ENCODE measurements around the gene UNC45A.

UNC45A gene

GRCh38 chr15:90968434-90968833 lies 33.3 kb downstream of the UNC45A start:
- no peak for DNase-seq

GRCh38 chr15:90970274-90970673 lies 35.2 kb downstream of the UNC45A start:
- no peak for DNase-seq

GRCh38 chr15:90972133-90972532 lies 37.0 kb downstream of the UNC45A start:
- DNase-seq: no peak

GRCh38 chr15:90974216-90974615 lies 39.1 kb downstream of the UNC45A start:
- no peak for DNase-seq

GRCh38 chr15:90979582-90979981 lies 44.5 kb downstream of the UNC45A start:
- DNase-seq: no peak

- DNase-seq: no peak
These were observed 46.6 kb downstream of the UNC45A start for GRCh38 chr15:90981681-90982080.

- no peak for DNase-seq
These were observed 47.0 kb downstream of the UNC45A start for GRCh38 chr15:90982135-90982534.

GRCh38 chr15:90986790-90987507 lies 51.9 kb downstream of the UNC45A start:
- no peak for DNase-seq

- no peak for DNase-seq
These were observed 52.6 kb downstream of the UNC45A start for GRCh38 chr15:90987561-90988141.

GRCh38 chr15:90988296-90988695 lies 53.2 kb downstream of the UNC45A start:
- no peak for DNase-seq

GRCh38 chr15:90989040-90989768 lies 54.1 kb downstream of the UNC45A start:
- no peak for DNase-seq

GRCh38 chr15:90990446-90990845 lies 55.4 kb downstream of the UNC45A start:
- DNase-seq: no peak

- no peak for DNase-seq
These were observed 56.7 kb downstream of the UNC45A start for GRCh38 chr15:90991587-90992285.

GRCh38 chr15:90994059-90994416 lies 59.0 kb downstream of the UNC45A start:
- no peak for DNase-seq

GRCh38 chr15:90994417-90995311 lies 59.6 kb downstream of the UNC45A start, which contains the start of gene PRC1:
TSS of gene PRC1 (minus strand) at chr15:90994535. CDS start at chr15:90994417, 118 bp downstream.
- DNase-seq: peak; percentile 96

- no peak for DNase-seq
These were observed 63.7 kb downstream of the UNC45A start for GRCh38 chr15:90998737-90999136.

- DNase-seq: no peak
These were observed 66.1 kb downstream of the UNC45A start for GRCh38 chr15:91001209-91001608.

Measured in effector CD8-positive, alpha-beta T cell (primary cell).